ENCODE results near the gene CDH22. TPM values are rescaled to one million over a fixed set of nuclear protein-coding genes. Genes with fewer than 3 reads are reported as not detected.

CDH22 gene
- total RNA-seq, 1 experiment from 2014 or later, result 0.11 TPM

DNA sequence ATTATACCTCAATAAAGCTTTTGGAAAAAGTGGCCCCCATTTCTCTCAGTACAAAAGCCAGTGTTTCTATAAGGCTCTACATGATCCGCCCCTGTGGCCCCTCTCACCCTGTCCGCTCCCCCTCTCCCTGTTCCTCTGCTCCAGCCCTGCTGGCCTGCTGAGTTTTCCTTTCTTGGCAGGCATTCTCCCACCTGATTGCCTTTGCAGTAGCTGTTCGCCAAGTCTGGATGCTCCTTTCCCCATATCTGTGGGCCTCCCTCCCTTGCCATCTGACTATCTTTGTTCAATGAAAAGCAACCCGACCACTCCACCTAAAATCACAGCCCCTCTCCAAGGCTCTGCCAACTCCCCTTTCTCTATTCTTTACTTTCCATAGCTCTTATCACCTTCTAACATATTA, 33.2 kb downstream of the CDH22 start:
- Histone ChIP-seq H3K9me3 (no peaks in the 10 kb centered on the region; the same call in 1 of the 2 replicates), H3K4me1 (no peaks in the 10 kb centered on the region), H3K27me3 (replicated peaks; ENCODE audit: control insufficient read depth, insufficient read depth, low read length) (0 out of 2 replicates have a peak, but pooled peaks cover under 1% of the 10 kb centered on the region), H3K36me3 (ENCODE audit: control insufficient read depth, insufficient read depth, low read length) (no peaks in the 10 kb centered on the region), H3K4me3 (ENCODE audit: low read depth, low read length) (no peak overlapping the region)
- Mint-ChIP-seq H3K9me3 (ENCODE audit: unreplicated experiment) (no peaks in the 10 kb centered on the region), H3K27ac (ENCODE audit: unreplicated experiment) (no peak overlapping the region), H3K4me1 (ENCODE audit: low read depth, unreplicated experiment) (no peaks in the 10 kb centered on the region), H3K36me3 (ENCODE audit: insufficient read depth, unreplicated experiment) (no peaks in the 10 kb centered on the region), H3K4me3 (ENCODE audit: unreplicated experiment) (no peak overlapping the region), H3K27me3 (ENCODE audit: insufficient read depth, unreplicated experiment) (peaks cover 47% of the 10 kb centered on the region)
- intact Hi-C loops (cut with micrococcal nuclease; ENCODE audit: unreplicated experiment), result no loop called here
- no TSS peak for BruUV-seq (replicated peaks)
- POLR2A ChIA-PET, result no interaction called here
- CTCF ChIA-PET, result no interaction called here
- TF ChIP-seq, protein P1, sequence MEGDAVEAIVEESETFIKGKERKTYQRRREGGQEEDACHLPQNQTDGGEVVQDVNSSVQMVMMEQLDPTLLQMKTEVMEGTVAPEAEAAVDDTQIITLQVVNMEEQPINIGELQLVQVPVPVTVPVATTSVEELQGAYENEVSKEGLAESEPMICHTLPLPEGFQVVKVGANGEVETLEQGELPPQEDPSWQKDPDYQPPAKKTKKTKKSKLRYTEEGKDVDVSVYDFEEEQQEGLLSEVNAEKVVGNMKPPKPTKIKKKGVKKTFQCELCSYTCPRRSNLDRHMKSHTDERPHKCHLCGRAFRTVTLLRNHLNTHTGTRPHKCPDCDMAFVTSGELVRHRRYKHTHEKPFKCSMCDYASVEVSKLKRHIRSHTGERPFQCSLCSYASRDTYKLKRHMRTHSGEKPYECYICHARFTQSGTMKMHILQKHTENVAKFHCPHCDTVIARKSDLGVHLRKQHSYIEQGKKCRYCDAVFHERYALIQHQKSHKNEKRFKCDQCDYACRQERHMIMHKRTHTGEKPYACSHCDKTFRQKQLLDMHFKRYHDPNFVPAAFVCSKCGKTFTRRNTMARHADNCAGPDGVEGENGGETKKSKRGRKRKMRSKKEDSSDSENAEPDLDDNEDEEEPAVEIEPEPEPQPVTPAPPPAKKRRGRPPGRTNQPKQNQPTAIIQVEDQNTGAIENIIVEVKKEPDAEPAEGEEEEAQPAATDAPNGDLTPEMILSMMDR (IDR thresholded peaks at IDR 0.05; ENCODE audit: insufficient read depth in 1 of 2, low read depth in 1 of 2, low read length in 1 of 2, severe bottlenecking in 1 of 2, unreplicated experiment in 1 of 2), result no peak
- no peak for DNase-seq

GRCh38 chr20:46273717-46274116, 34.6 kb downstream of the CDH22 start:
- no peak for DNase-seq
- BruUV-seq (replicated peaks), result no TSS peak
- Mint-ChIP-seq H3K9me3 (ENCODE audit: unreplicated experiment) (no peaks in the 10 kb centered on the region), H3K4me1 (ENCODE audit: low read depth, unreplicated experiment) (no peaks in the 10 kb centered on the region), H3K27me3 (ENCODE audit: insufficient read depth, unreplicated experiment) (peaks cover 49% of the 10 kb centered on the region), H3K36me3 (ENCODE audit: insufficient read depth, unreplicated experiment) (no peaks in the 10 kb centered on the region), H3K27ac (ENCODE audit: unreplicated experiment) (no peak overlapping the region), H3K4me3 (ENCODE audit: unreplicated experiment) (no peak overlapping the region)
- POLR2A ChIA-PET, result no interaction called here
- Histone ChIP-seq H3K4me3 (ENCODE audit: low read depth, low read length) (no peak overlapping the region), H3K9me3 (no peaks in the 10 kb centered on the region; the same call in 1 of the 2 replicates), H3K36me3 (ENCODE audit: control insufficient read depth, insufficient read depth, low read length) (no peaks in the 10 kb centered on the region), H3K27me3 (replicated peaks; ENCODE audit: control insufficient read depth, insufficient read depth, low read length) (0 out of 2 replicates have a peak, but pooled peaks cover 1% of the 10 kb centered on the region), H3K4me1 (no peaks in the 10 kb centered on the region)
- intact Hi-C loops (cut with micrococcal nuclease; ENCODE audit: unreplicated experiment), result no loop called here
- TF ChIP-seq, protein P1 (IDR thresholded peaks at IDR 0.05; ENCODE audit: insufficient read depth in 1 of 2, low read depth in 1 of 2, low read length in 1 of 2, severe bottlenecking in 1 of 2, unreplicated experiment in 1 of 2), result no peak
- CTCF ChIA-PET, result interaction anchor here (0.6 kb wide), 1 partner anchor 33 kb away, joined by 3 read pairs; no protein-coding TSS in a partner anchor

DNA sequence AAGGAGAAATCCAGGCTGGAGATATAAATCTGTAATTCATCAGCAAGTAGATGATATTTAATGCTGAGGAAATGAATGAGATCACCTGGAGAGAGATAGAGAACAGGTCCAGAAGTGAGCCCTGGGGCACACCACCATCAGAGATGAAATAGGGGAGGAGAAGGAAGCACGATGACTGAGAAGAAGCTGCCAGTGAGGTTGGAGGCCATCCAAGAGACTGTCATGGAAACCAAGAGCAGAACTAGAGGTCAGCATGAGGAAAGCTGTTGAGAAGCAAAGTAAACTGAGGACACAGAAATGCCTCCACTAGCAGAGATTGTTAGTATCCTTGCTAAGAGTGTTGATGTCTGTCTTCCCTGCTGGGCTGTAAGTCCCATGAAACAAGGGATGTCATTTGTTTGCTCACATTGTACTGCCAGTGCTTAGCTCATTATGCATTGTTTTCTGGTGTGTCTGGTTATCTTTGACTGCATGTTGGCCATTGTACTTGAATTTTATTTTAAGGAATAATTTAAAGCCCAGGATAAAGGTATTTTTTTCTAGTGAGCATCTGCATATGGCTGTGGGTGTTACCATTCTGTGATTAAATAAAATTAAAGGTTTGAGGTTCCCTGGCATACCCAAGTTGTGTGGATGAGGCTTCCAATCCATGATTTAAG, 35.8 kb downstream of the CDH22 start:
- H3K27me3 ChIP-seq (replicated peaks; ENCODE audit: control insufficient read depth, insufficient read depth, low read length), result 0 out of 2 replicates have a peak, but pooled peaks cover 1% of the 10 kb centered on the region
- intact Hi-C loops (cut with micrococcal nuclease; ENCODE audit: unreplicated experiment), result no loop called here
- Mint-ChIP-seq H3K27ac (ENCODE audit: unreplicated experiment) (no peak overlapping the region), H3K36me3 (ENCODE audit: insufficient read depth, unreplicated experiment) (no peaks in the 10 kb centered on the region), H3K4me1 (ENCODE audit: low read depth, unreplicated experiment) (no peaks in the 10 kb centered on the region), H3K27me3 (ENCODE audit: insufficient read depth, unreplicated experiment) (peaks cover 45% of the 10 kb centered on the region), H3K4me3 (ENCODE audit: unreplicated experiment) (no peak overlapping the region), H3K9me3 (ENCODE audit: unreplicated experiment) (no peaks in the 10 kb centered on the region)
- no peak overlapping the region for H3K4me3 ChIP-seq (ENCODE audit: low read depth, low read length)
- DNase-seq, result no peak
- POLR2A ChIA-PET, result interaction anchor here (0.6 kb wide), 1 partner anchor 27 kb away, joined by 3 read pairs; no protein-coding TSS in a partner anchor
- H3K36me3 ChIP-seq (ENCODE audit: control insufficient read depth, insufficient read depth, low read length), result no peaks in the 10 kb centered on the region
- CTCF ChIA-PET, result no interaction called here
- H3K4me1 ChIP-seq, result no peaks in the 10 kb centered on the region
- no peaks in the 10 kb centered on the region; the same call in 1 of the 2 replicates for H3K9me3 ChIP-seq
- no TSS peak for BruUV-seq (replicated peaks)
- TF ChIP-seq, protein P1 (IDR thresholded peaks at IDR 0.05; ENCODE audit: insufficient read depth in 1 of 2, low read depth in 1 of 2, low read length in 1 of 2, severe bottlenecking in 1 of 2, unreplicated experiment in 1 of 2), result no peak

Data from Caco-2 (cell line).